ENCODE results near the gene RNASE7. TPM values are rescaled to one million over a fixed set of nuclear protein-coding genes. Genes with fewer than 3 reads are reported as not detected.

The RNASE7 gene
- total RNA-seq, 6 experiments from 2014 or later: not detected

- Mint-ChIP-seq H3K36me3 (ENCODE audit: low read depth) (peaks cover 22% of the 10 kb centered on the region), H3K4me3 (no peak overlapping the region), H3K9me3 (no peaks in the 10 kb centered on the region), H3K27me3 (ENCODE audit: insufficient read depth) (peaks cover 14% of the 10 kb centered on the region), H3K27ac (peak overlapping the region; percentile 99; the same call in 1 of the 2 replicates), H3K4me1 (ENCODE audit: low read depth) (peaks cover 47% of the 10 kb centered on the region)
- no peak for DNase-seq
- TF ChIP-seq CTCF (IDR thresholded peaks at IDR 0.05): no peak
Observed at GRCh38 chr14:21089877-21090193, 47.7 kb downstream of the RNASE7 start.

- Mint-ChIP-seq H3K4me1 (ENCODE audit: low read depth) (peaks cover 43% of the 10 kb centered on the region), H3K9me3 (no peaks in the 10 kb centered on the region), H3K27ac (no peak overlapping the region), H3K27me3 (ENCODE audit: insufficient read depth) (peaks cover 14% of the 10 kb centered on the region), H3K4me3 (no peak overlapping the region), H3K36me3 (ENCODE audit: low read depth) (peaks cover 21% of the 10 kb centered on the region)
- TF ChIP-seq CTCF (IDR thresholded peaks at IDR 0.05): peak; percentile 80
- no peak for DNase-seq
Observed at GRCh38 chr14:21090194-21090939, 48.2 kb downstream of the RNASE7 start.

GRCh38 chr14:21090940-21091663 lies 48.9 kb downstream of the RNASE7 start:
- Mint-ChIP-seq H3K9me3 (no peaks in the 10 kb centered on the region), H3K4me1 (ENCODE audit: low read depth) (peaks cover 43% of the 10 kb centered on the region), H3K27ac (no peak overlapping the region), H3K4me3 (no peak overlapping the region), H3K27me3 (ENCODE audit: insufficient read depth) (peaks cover 11% of the 10 kb centered on the region), H3K36me3 (ENCODE audit: low read depth) (peaks cover 14% of the 10 kb centered on the region)
- DNase-seq: no peak
- no peak for TF ChIP-seq CTCF (IDR thresholded peaks at IDR 0.05)

GRCh38 chr14:21091821-21092272 lies 49.7 kb downstream of the RNASE7 start:
- Mint-ChIP-seq H3K27ac (no peak overlapping the region), H3K36me3 (ENCODE audit: low read depth) (peaks cover 6% of the 10 kb centered on the region), H3K4me1 (ENCODE audit: low read depth) (peaks cover 40% of the 10 kb centered on the region), H3K27me3 (ENCODE audit: insufficient read depth) (peaks cover 9% of the 10 kb centered on the region), H3K4me3 (no peak overlapping the region), H3K9me3 (no peaks in the 10 kb centered on the region)
- DNase-seq: no peak
- no peak for TF ChIP-seq CTCF (IDR thresholded peaks at IDR 0.05)

- peak; percentile 45 for DNase-seq
- TF ChIP-seq CTCF (IDR thresholded peaks at IDR 0.05): peak; percentile 100
- Mint-ChIP-seq H3K36me3 (ENCODE audit: low read depth) (0 out of 2 replicates have a peak, but pooled peaks cover 5% of the 10 kb centered on the region), H3K27me3 (ENCODE audit: insufficient read depth) (peaks cover 7% of the 10 kb centered on the region), H3K9me3 (no peaks in the 10 kb centered on the region), H3K27ac (peak overlapping the region; percentile 64; the same call in 1 of the 2 replicates), H3K4me1 (ENCODE audit: low read depth) (peaks cover 40% of the 10 kb centered on the region), H3K4me3 (no peak overlapping the region; the same call in 1 of the 2 replicates)
Observed at GRCh38 chr14:21092273-21093011, 50.3 kb downstream of the RNASE7 start.
